Measurements from ENCODE around the gene KCNH6.
A peak's percentile ranks its signal among the peaks of the same experiment; 100 is the strongest.

Gene KCNH6

DNA sequence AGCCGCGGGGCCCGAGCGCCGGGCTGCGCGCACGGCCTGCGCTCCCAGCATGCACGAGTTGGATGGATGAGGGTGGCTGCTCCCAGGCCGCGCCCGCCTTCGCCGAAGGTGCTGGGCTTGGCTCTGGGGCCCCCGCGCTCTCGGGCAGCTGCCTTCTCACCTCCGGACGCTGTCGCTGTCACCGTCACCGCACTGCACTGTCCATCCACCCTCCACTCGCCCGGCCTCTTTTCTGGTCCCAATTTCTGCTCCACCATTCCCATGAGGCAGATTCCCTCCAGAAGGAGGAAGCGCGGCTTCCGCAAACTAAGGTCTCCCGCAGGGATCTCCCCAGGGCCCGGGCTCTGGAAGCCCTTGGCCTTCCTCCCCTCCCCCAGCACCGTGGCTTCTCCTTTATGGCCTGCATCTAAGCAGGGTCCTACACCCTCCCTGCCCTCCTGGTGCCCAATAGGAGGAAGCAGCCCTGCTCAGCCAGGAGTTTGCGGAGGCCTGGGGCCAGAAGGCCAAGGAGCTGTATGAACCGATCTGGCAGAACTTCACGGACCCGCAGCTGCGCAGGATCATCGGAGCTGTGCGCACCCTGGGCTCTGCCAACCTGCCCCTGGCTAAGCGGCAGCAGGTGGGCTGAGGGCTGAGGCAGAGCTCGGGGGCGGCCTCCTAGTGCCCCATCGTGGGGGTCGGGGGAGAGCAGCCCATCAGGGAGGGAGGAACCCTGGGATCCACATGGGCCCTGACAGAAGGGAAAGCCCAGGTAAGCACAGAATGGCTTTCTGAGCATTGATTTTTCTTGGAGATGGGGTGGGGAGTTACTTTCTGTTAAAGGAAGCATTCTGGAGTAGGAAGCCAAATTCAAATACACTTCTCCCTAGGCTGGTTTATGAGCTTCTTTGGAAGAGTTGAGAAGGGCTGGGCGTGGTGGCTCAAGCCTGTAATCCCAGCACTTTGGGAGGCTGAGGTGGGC lies 45.4 kb upstream of the KCNH6 start:
- ChIA-PET CTCF (interaction anchor here (0.6 to 8.1 kb wide), 28 partner anchors 9 to 690 kb away, joined by 3 to 159 read pairs (median 6); partner anchors contain the start of genes DCAF7 and MAP3K3), POLR2A (interaction anchor here (1.4 to 2.1 kb wide), 3 partner anchors 52 to 144 kb away, joined by 5 to 10 read pairs (median 6); partner anchors contain the start of genes DCAF7 and MAP3K3)
- Histone ChIP-seq H3K4me3 (ENCODE audit: low read depth, low read length) (peak overlapping the region; percentile 36), H3K4me1 (ENCODE audit: control insufficient read depth, insufficient read depth, low read length) (peaks cover 13% of the 10 kb centered on the region), H3K36me3 (ENCODE audit: control insufficient read depth in 2 of 2, insufficient read depth in 1 of 2, low read length in 2 of 2) (no peaks in the 10 kb centered on the region), H3K9me3 (ENCODE audit: control insufficient read depth, insufficient read depth, low read depth, low read length) (no peaks in the 10 kb centered on the region), H3K27ac (ENCODE audit: extremely low read depth, low read depth, low read length) (peak overlapping the region; percentile 61; the same call in 1 of the 2 replicates)
- TF ChIP-seq ZNF776 (tag by site-specific recombination; IDR thresholded peaks at IDR 0.05; ENCODE audit: borderline replicate concordance) (no peak), ZEB2 (tag by site-specific recombination; IDR thresholded peaks at IDR 0.05) (peak; percentile 63; the same call in 1 of the 2 replicates), ZNF292 (tag by site-specific recombination; IDR thresholded peaks at IDR 0.05; ENCODE audit: borderline replicate concordance, low read depth) (no peak), ZNF23 (tag by site-specific recombination; IDR thresholded peaks at IDR 0.05; ENCODE audit: borderline replicate concordance) (no peak), ZNF76 (tag by site-specific recombination; IDR thresholded peaks at IDR 0.05; ENCODE audit: borderline replicate concordance, low read depth) (peak; percentile 88), ZXDB (tag by site-specific recombination; IDR thresholded peaks at IDR 0.05) (peak; percentile 39; the same call in 1 of the 2 replicates), ZNF626 (tag by site-specific recombination; IDR thresholded peaks at IDR 0.05) (no peak), YY2 (tag by site-specific recombination; IDR thresholded peaks at IDR 0.05) (no peak), ZNF549 (tag by site-specific recombination; IDR thresholded peaks at IDR 0.05) (no peak), GLIS1 (tag by site-specific recombination; IDR thresholded peaks at IDR 0.05) (peak; percentile 80), ZNF10 (tag by site-specific recombination; IDR thresholded peaks at IDR 0.05) (0 out of 2 replicates have a peak, but pooled peaks have one; percentile 12), ZNF426 (tag by site-specific recombination; IDR thresholded peaks at IDR 0.05) (no peak), ZNF530 (tag by site-specific recombination; IDR thresholded peaks at IDR 0.05; ENCODE audit: low read depth) (no peak), ZSCAN30 (tag by site-specific recombination; IDR thresholded peaks at IDR 0.05) (no peak), ZNF121 (tag by site-specific recombination; IDR thresholded peaks at IDR 0.05) (0 out of 2 replicates have a peak, but pooled peaks have one; percentile 8), YY1 (tag by site-specific recombination; IDR thresholded peaks at IDR 0.05) (no peak), SP7 (tag by site-specific recombination; IDR thresholded peaks at IDR 0.05) (peak; percentile 35; the same call in 1 of the 2 replicates), ZNF24 (tag by site-specific recombination; IDR thresholded peaks at IDR 0.05) (no peak), ZNF350 (tag by site-specific recombination; IDR thresholded peaks at IDR 0.05) (no peak), ZNF548 (tag by site-specific recombination; IDR thresholded peaks at IDR 0.05) (no peak), ZNF146 (tag by site-specific recombination; IDR thresholded peaks at IDR 0.05) (no peak), SP2 (tag by site-specific recombination; IDR thresholded peaks at IDR 0.05) (no peak), ZNF747 (tag by site-specific recombination; IDR thresholded peaks at IDR 0.05) (no peak), ZNF2 (tag by site-specific recombination; IDR thresholded peaks at IDR 0.05) (peak; percentile 57; the same call in 1 of the 2 replicates), ZNF473 (tag by site-specific recombination; IDR thresholded peaks at IDR 0.05) (no peak), ZNF600 (tag by site-specific recombination; IDR thresholded peaks at IDR 0.05) (no peak), ZNF211 (tag by site-specific recombination; IDR thresholded peaks at IDR 0.05; ENCODE audit: low read depth) (no peak), ZNF16 (tag by site-specific recombination; IDR thresholded peaks at IDR 0.05; ENCODE audit: low read depth) (no peak), ZNF785 (tag by site-specific recombination; IDR thresholded peaks at IDR 0.05) (no peak), ZNF561 (tag by site-specific recombination; IDR thresholded peaks at IDR 0.05; ENCODE audit: borderline replicate concordance) (no peak), ZNF510 (tag by site-specific recombination; IDR thresholded peaks at IDR 0.05; ENCODE audit: insufficient replicate concordance) (no peak), ZNF157 (tag by site-specific recombination; IDR thresholded peaks at IDR 0.05) (no peak), ZNF239 (tag by site-specific recombination; IDR thresholded peaks at IDR 0.05) (no peak), ZNF560 (tag by site-specific recombination; IDR thresholded peaks at IDR 0.05; ENCODE audit: borderline replicate concordance) (no peak)
- TF ChIP-seq, protein P1, sequence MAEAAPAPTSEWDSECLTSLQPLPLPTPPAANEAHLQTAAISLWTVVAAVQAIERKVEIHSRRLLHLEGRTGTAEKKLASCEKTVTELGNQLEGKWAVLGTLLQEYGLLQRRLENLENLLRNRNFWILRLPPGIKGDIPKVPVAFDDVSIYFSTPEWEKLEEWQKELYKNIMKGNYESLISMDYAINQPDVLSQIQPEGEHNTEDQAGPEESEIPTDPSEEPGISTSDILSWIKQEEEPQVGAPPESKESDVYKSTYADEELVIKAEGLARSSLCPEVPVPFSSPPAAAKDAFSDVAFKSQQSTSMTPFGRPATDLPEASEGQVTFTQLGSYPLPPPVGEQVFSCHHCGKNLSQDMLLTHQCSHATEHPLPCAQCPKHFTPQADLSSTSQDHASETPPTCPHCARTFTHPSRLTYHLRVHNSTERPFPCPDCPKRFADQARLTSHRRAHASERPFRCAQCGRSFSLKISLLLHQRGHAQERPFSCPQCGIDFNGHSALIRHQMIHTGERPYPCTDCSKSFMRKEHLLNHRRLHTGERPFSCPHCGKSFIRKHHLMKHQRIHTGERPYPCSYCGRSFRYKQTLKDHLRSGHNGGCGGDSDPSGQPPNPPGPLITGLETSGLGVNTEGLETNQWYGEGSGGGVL (tag by site-specific recombination; IDR thresholded peaks at IDR 0.05): peak; percentile 19; the same call in 1 of the 2 replicates
- TF ChIP-seq, protein P2, sequence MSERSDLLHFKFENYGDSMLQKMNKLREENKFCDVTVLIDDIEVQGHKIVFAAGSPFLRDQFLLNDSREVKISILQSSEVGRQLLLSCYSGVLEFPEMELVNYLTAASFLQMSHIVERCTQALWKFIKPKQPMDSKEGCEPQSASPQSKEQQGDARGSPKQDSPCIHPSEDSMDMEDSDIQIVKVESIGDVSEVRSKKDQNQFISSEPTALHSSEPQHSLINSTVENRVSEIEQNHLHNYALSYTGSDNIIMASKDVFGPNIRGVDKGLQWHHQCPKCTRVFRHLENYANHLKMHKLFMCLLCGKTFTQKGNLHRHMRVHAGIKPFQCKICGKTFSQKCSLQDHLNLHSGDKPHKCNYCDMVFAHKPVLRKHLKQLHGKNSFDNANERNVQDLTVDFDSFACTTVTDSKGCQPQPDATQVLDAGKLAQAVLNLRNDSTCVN (tag by site-specific recombination; optimal IDR thresholded peaks at IDR 0.05): peak; percentile 75
